Loucy (cell line): ENCODE results near the gene SHC4.

Experiments used
- CTCF ChIP-seq: fragments of 200-600 bp; sonication (generic); conservative IDR thresholded peaks from 2 replicates; pipeline ENCODE4 v1.5.1; 2014; ENCODE audit warnings: mild to moderate bottlenecking, antibody characterized with exemption, low read length
- EZH2phosphoT487 ChIP-seq: fragments of 200-600 bp; IDR thresholded peaks from 2 replicates; pipeline ENCODE4 v1.6.1; 2018; ENCODE audit warnings: antibody characterized with exemption, mild to moderate bottlenecking, moderate library complexity, borderline replicate concordance

DNA sequence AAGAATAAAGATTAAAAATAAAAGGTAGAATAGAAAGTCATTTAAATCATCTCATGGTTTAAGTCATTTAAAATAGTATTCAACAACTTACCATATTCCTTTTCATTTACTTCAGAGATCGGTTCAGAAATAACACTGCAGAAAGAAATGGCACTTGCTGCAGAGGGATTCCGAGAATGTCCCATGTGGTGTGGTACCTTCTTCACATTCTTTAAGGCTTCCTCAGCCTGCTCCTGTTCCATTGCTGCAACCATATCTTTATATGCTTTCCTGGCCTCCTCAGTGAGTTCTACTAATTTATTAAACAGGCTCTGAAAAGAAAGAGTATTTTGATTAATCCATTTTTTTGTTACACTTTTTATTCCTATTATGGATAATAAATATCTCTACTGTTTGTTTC, 32.6 kb upstream of the SHC4 start:
- TF ChIP-seq CTCF (no peak), EZH2phosphoT487 (no peak)
